Stomach smooth muscle (tissue), 2 donors: Measurements from ENCODE around the gene FHOD1.

ENCODE experiments used
- H3K27ac ChIP-seq: one replicate; pipeline ENCODE4 v1.7.0; 2013; ENCODE audit warnings: mild to moderate bottlenecking, low read length, inconsistent platforms
- H3K27me3 ChIP-seq, 2 donors: one replicate each; pipeline ENCODE4 v1.7.0; 2013; ENCODE audit warnings: low read length in 2 of 2; ENCODE audit not compliant: insufficient read depth in 2 of 2, control insufficient read depth in 1 of 2
- H3K36me3 ChIP-seq, 2 donors: one replicate each; pipeline ENCODE4 v1.7.0; 2013; ENCODE audit warnings: low read length in 2 of 2; ENCODE audit not compliant: control insufficient read depth in 2 of 2, insufficient read depth in 2 of 2
- H3K4me1 ChIP-seq: one replicate; pipeline ENCODE4 v1.7.0; 2013; ENCODE audit warnings: low read length; ENCODE audit not compliant: control insufficient read depth, insufficient read depth
- H3K4me3 ChIP-seq, 2 donors: one replicate each; pipeline ENCODE4 v1.7.0; 2013; ENCODE audit warnings: low read length in 2 of 2
- H3K9ac ChIP-seq, 2 donors: one replicate each; pipeline ENCODE4 v1.7.0; 2013; ENCODE audit warnings: low read length in 2 of 2, mild to moderate bottlenecking in 1 of 2
- H3K9me3 ChIP-seq, 2 donors: one replicate each; pipeline ENCODE4 v1.7.0; 2013; ENCODE audit warnings: low read length in 2 of 2; ENCODE audit not compliant: control insufficient read depth in 2 of 2
- donor health status: healthy.
- donor health status: Pancreatic carcinoma.

FHOD1 gene

DNA sequence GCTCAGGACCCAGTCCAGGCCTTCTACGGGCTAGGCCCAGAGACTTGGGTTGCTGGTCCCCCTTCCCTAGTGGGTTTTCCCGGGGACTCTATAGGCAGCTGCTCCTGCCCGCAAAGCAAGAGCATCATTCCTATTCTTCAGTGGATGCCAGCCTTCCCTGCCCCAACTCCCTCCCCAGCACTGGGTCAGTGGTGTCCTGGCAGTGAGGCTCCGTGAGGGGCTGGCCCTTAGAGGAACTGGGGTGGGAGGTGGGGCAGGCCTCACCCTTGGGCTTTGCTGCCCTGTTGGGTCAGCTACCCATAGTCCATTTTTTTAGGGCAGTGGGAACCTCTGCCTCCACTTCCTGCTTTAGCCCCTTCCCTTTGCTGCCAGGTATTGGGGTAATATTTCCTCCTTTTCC, 24.2 kb upstream of the FHOD1 start:
- no peaks in the 10 kb centered on the region for H3K9me3 ChIP-seq
- H3K27me3 ChIP-seq = peaks cover 0 to 3% of the 10 kb centered on the region in 2 donors
- peaks cover 0 to 2% of the 10 kb centered on the region in 2 donors for H3K36me3 ChIP-seq
- no peak overlapping the region for H3K27ac ChIP-seq
- H3K9ac ChIP-seq = no peak overlapping the region
- H3K4me1 ChIP-seq = peaks cover 2% of the 10 kb centered on the region
- H3K4me3 ChIP-seq = no peak overlapping the region

- Histone ChIP-seq H3K27me3 (peaks cover 0 to 3% of the 10 kb centered on the region in 2 donors), H3K4me1 (peaks cover 2% of the 10 kb centered on the region), H3K36me3 (peaks cover 0 to 2% of the 10 kb centered on the region in 2 donors), H3K9me3 (no peaks in the 10 kb centered on the region), H3K9ac (no peak overlapping the region), H3K27ac (no peak overlapping the region), H3K4me3 (no peak overlapping the region)
These were observed 23.7 kb upstream of the FHOD1 start for GRCh38 chr16:67270931-67271338.

DNA sequence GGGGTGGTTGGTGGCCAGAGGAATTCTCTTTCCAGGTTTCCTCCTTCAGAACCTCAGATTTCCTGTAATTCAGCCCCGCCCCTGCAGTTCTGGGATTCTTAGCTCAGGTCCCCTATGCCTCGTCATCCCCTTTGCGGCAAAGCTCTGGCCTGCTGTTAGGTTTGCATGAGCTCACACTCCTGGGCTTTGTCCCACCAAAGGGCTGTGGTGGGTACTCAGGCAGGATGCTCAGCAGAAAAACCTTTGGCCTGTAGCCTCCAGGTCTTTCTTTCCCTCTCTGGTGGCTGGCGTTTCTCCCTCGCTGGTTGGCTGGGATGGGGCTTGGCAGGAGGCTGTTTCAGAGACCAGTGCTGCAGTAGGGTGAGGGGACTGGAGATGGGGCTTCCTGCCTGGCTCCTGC, 22.5 kb upstream of the FHOD1 start:
- H3K9ac ChIP-seq = no peak overlapping the region
- peaks cover 0 to 3% of the 10 kb centered on the region in 2 donors for H3K27me3 ChIP-seq
- H3K4me1 ChIP-seq = peaks cover 2% of the 10 kb centered on the region
- H3K4me3 ChIP-seq = no peak overlapping the region
- no peaks in the 10 kb centered on the region for H3K9me3 ChIP-seq
- no peak overlapping the region for H3K27ac ChIP-seq
- no peaks in the 10 kb centered on the region for H3K36me3 ChIP-seq

GRCh38 chr16:67268136-67268579, 20.9 kb upstream of the FHOD1 start:
- Histone ChIP-seq H3K27ac (no peak overlapping the region), H3K9me3 (no peaks in the 10 kb centered on the region), H3K9ac (no peak overlapping the region), H3K36me3 (no peaks in the 10 kb centered on the region), H3K27me3 (peaks cover 0 to 3% of the 10 kb centered on the region in 2 donors), H3K4me3 (no peak overlapping the region), H3K4me1 (peaks cover 2% of the 10 kb centered on the region)

GRCh38 chr16:67265834-67266233, 18.6 kb upstream of the FHOD1 start:
- Histone ChIP-seq H3K27me3 (peaks cover 0 to 7% of the 10 kb centered on the region in 2 donors), H3K27ac (no peak overlapping the region), H3K4me1 (peaks cover 2% of the 10 kb centered on the region), H3K36me3 (no peaks in the 10 kb centered on the region), H3K4me3 (no peak overlapping the region), H3K9me3 (no peaks in the 10 kb centered on the region), H3K9ac (no peak overlapping the region)

GRCh38 chr16:67264866-67265265, 17.6 kb upstream of the FHOD1 start:
- no peak overlapping the region for H3K4me3 ChIP-seq
- H3K9me3 ChIP-seq = no peaks in the 10 kb centered on the region
- no peak overlapping the region for H3K27ac ChIP-seq
- peaks cover 2% of the 10 kb centered on the region for H3K4me1 ChIP-seq
- H3K9ac ChIP-seq = no peak overlapping the region
- no peaks in the 10 kb centered on the region for H3K36me3 ChIP-seq
- H3K27me3 ChIP-seq = peaks cover 0 to 6% of the 10 kb centered on the region in 2 donors

GRCh38 chr16:67264277-67264676, 17.0 kb upstream of the FHOD1 start:
- Histone ChIP-seq H3K9me3 (no peaks in the 10 kb centered on the region), H3K4me1 (peaks cover 2% of the 10 kb centered on the region), H3K9ac (no peak overlapping the region), H3K27ac (no peak overlapping the region), H3K36me3 (no peaks in the 10 kb centered on the region), H3K4me3 (no peak overlapping the region), H3K27me3 (peaks cover 0 to 5% of the 10 kb centered on the region in 2 donors)

DNA sequence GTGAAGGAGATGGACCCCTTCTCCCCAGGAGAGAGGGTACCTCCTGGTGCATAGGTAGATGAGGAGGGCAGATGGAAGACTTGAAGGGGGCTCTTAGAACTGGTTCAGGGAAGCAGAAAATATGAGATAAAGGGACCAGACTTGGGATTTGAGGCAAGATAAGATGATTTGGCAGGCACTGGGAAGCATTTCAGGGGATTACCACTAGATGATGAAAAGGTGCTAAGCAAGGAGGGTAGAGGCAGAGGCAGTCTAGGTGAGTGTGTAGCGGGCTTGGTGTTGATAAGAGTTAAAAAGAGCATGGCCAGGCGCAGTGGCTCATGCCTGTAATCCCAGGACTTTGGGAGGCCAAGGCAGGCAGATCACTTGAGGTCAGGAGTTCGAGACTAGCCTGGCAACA, 15.9 kb upstream of the FHOD1 start:
- Histone ChIP-seq H3K9ac (no peak overlapping the region), H3K27ac (no peak overlapping the region), H3K9me3 (no peaks in the 10 kb centered on the region), H3K36me3 (no peaks in the 10 kb centered on the region), H3K27me3 (peaks cover 0 to 5% of the 10 kb centered on the region in 2 donors), H3K4me3 (no peak overlapping the region), H3K4me1 (peaks cover 2% of the 10 kb centered on the region)

- no peaks in the 10 kb centered on the region for H3K9me3 ChIP-seq
- no peak overlapping the region for H3K4me3 ChIP-seq
- H3K27me3 ChIP-seq = peaks cover 3% of the 10 kb centered on the region in 2 donors
- no peaks in the 10 kb centered on the region for H3K36me3 ChIP-seq
- no peak overlapping the region for H3K9ac ChIP-seq
- H3K27ac ChIP-seq = no peak overlapping the region
- no peaks in the 10 kb centered on the region for H3K4me1 ChIP-seq
These were observed 13.3 kb upstream of the FHOD1 start for GRCh38 chr16:67260426-67261063.

- H3K4me1 ChIP-seq = no peaks in the 10 kb centered on the region
- no peaks in the 10 kb centered on the region for H3K9me3 ChIP-seq
- no peaks in the 10 kb centered on the region for H3K36me3 ChIP-seq
- no peak overlapping the region for H3K27ac ChIP-seq
- no peak overlapping the region for H3K9ac ChIP-seq
- peaks cover 4 to 5% of the 10 kb centered on the region in 2 donors for H3K27me3 ChIP-seq
- no peak overlapping the region for H3K4me3 ChIP-seq
These were observed 12.4 kb upstream of the FHOD1 start for GRCh38 chr16:67259705-67260104.

GRCh38 chr16:67258161-67258835, 11.0 kb upstream of the FHOD1 start:
- H3K9ac ChIP-seq = no peak overlapping the region
- no peak overlapping the region for H3K27ac ChIP-seq
- H3K36me3 ChIP-seq = no peaks in the 10 kb centered on the region
- H3K9me3 ChIP-seq = no peaks in the 10 kb centered on the region
- peaks cover 5% of the 10 kb centered on the region in 2 donors for H3K27me3 ChIP-seq
- no peak overlapping the region for H3K4me3 ChIP-seq
- no peaks in the 10 kb centered on the region for H3K4me1 ChIP-seq
